ENCODE results near the gene PAPOLA. TPM values are rescaled to one million over a fixed set of nuclear protein-coding genes. Genes with fewer than 3 reads are reported as not detected.

Gene PAPOLA
- total and polyA plus RNA-seq, 9 of the 15 experiments (the other 6 are each of a cell fraction or from before 2014, with no cell fraction given) = 51.1 to 199 (median 95.8) TPM

- H3K9me1 ChIP-seq (ENCODE audit: control insufficient read depth, insufficient read depth, low read length) = no peaks in the 10 kb centered on the region
- no peak for DNase-seq (ENCODE audit: extremely low read depth in 1 of 4, low spot score in 3 of 4)
- H3K9me3 ChIP-seq (replicated peaks; ENCODE audit: control insufficient read depth, insufficient read depth, low read depth, low read length) = no peaks in the 10 kb centered on the region
- H3K27me3 ChIP-seq (ENCODE audit: control insufficient read depth in 2 of 2, insufficient read depth in 2 of 2, low read length in 2 of 2) = no peaks in the 10 kb centered on the region; a peak in 1 of 5 replicates
- H3K36me3 ChIP-seq (ENCODE audit: control insufficient read depth, insufficient read depth, low read length) = no peaks in the 10 kb centered on the region
- H3K79me2 ChIP-seq (ENCODE audit: control insufficient read depth, insufficient read depth, low read length) = no peaks in the 10 kb centered on the region
- no peaks in the 10 kb centered on the region; a peak in 1 of 5 replicates for H3K4me1 ChIP-seq (replicated peaks in 1 of 2; ENCODE audit: control insufficient read depth in 2 of 2, insufficient read depth in 2 of 2, low read length in 2 of 2)
- ChIA-PET CTCF (ENCODE audit: low intra/inter-chr PET ratio) (no interaction called here), POLR2A (interaction anchor here (0.6 kb wide), 2 partner anchors 25 to 994 kb away, joined by 5 read pairs; no protein-coding TSS in a partner anchor)
- no peaks in the 10 kb centered on the region for H4K20me1 ChIP-seq (replicated peaks; ENCODE audit: control insufficient read depth, insufficient read depth, low read length)
- no TSS peak for BruUV-seq (replicated peaks)
- no peak overlapping the region for H3K4me2 ChIP-seq (ENCODE audit: insufficient read depth, low read length)
- FAIRE-seq = no peak
- in situ Hi-C loops (cut with MboI) (no loop called here), intact Hi-C loops (cut with micrococcal nuclease) (no loop called here)
- no peak overlapping the region for H3K9ac ChIP-seq (ENCODE audit: insufficient read depth in 1 of 2, low read depth in 2 of 2, low read length in 2 of 2)
- H3K4me3 ChIP-seq = no peak overlapping the region
- no peak overlapping the region for H3K27ac ChIP-seq (ENCODE audit: extremely low read depth, low read depth, low read length)
- WGBS (ENCODE audit: insufficient coverage, low coverage, missing lambda C conversion rate) = no CpG with 5 or more reads among the region's 1 CpG
- no peak overlapping the region for H2AFZ ChIP-seq (ENCODE audit: low read depth, low read length)
- no peak for ATAC-seq
- no peak for TF ChIP-seq HMGN3 (IDR thresholded peaks at IDR 0.05; ENCODE audit: borderline replicate concordance, extremely low read depth, insufficient read length, low read depth, low read length)
- no peak for TF ChIP-seq CSDE1 (IDR thresholded peaks at IDR 0.05)
- no peak for TF ChIP-seq NFATC3 (IDR thresholded peaks at IDR 0.05)
- no peak for TF ChIP-seq NR0B1 (IDR thresholded peaks at IDR 0.05; ENCODE audit: partially characterized antibody)
- no peak for TF ChIP-seq POLR2G (IDR thresholded peaks at IDR 0.05; ENCODE audit: low read depth, low read length)
- TF ChIP-seq HINFP (tag; conservative IDR thresholded peaks at IDR 0.05; ENCODE audit: low read depth) = no peak
- no peak for TF ChIP-seq ZNF395 (CRISPR knock-in tag; IDR thresholded peaks at IDR 0.05)
- no peak for TF ChIP-seq L3MBTL2 (IDR thresholded peaks at IDR 0.05)
- TF ChIP-seq PCBP2 (IDR thresholded peaks at IDR 0.05; ENCODE audit: low read depth, low read length, poor library complexity, severe bottlenecking) = no peak
- TF ChIP-seq CHCHD3 (CRISPR knock-in tag; IDR thresholded peaks at IDR 0.05) = no peak
- no peak for TF ChIP-seq ZNF696 (CRISPR knock-in tag; conservative IDR thresholded peaks at IDR 0.05)
- TF ChIP-seq VEZF1 (CRISPR knock-in tag; IDR thresholded peaks at IDR 0.05) = no peak
- TF ChIP-seq ARID3B (CRISPR knock-in tag; IDR thresholded peaks at IDR 0.05; ENCODE audit: borderline replicate concordance) = no peak
- TF ChIP-seq MAFK (IDR thresholded peaks at IDR 0.05; ENCODE audit: low read length) = no peak
Measured at GRCh38 chr14:96493178-96493577, 9.0 kb upstream of the PAPOLA start.

Measured in K562 (cell line).